ENCODE measurements around the gene ZBTB11.
A peak's percentile ranks its signal among the peaks of the same experiment; 100 is the strongest.
"Not testable (repeated sequence)": the region's sequence is repeated elsewhere in the genome, so short reads cannot be mapped to it uniquely, and the experiment has no call there.

ZBTB11 gene

GRCh38 chr3:101641397-101642115, 35.4 kb downstream of the ZBTB11 start:
- DNase-seq: not testable (repeated sequence)

GRCh38 chr3:101640256-101640655, 36.7 kb downstream of the ZBTB11 start:
- no peak for DNase-seq

GRCh38 chr3:101639280-101639963, 37.5 kb downstream of the ZBTB11 start:
- no peak for DNase-seq

GRCh38 chr3:101638261-101638745, 38.6 kb downstream of the ZBTB11 start:
- no peak for DNase-seq

GRCh38 chr3:101637451-101637850, 39.5 kb downstream of the ZBTB11 start:
- no peak for DNase-seq

GRCh38 chr3:101635954-101636798, 40.8 kb downstream of the ZBTB11 start:
- peak; percentile 13 to 60 for DNase-seq

- no peak for DNase-seq
Measured at GRCh38 chr3:101635345-101635744, 41.6 kb downstream of the ZBTB11 start.

- no peak for DNase-seq
Measured at GRCh38 chr3:101634591-101635196, 42.2 kb downstream of the ZBTB11 start.

- DNase-seq: no peak
Measured at GRCh38 chr3:101633186-101633585, 43.7 kb downstream of the ZBTB11 start.

GRCh38 chr3:101632586-101632985, 44.3 kb downstream of the ZBTB11 start:
- DNase-seq: no peak

- not testable (repeated sequence) for DNase-seq
Measured at GRCh38 chr3:101631959-101632358, 45.0 kb downstream of the ZBTB11 start.

GRCh38 chr3:101631098-101631796, 45.7 kb downstream of the ZBTB11 start:
- no peak for DNase-seq

GRCh38 chr3:101629219-101629618, 47.7 kb downstream of the ZBTB11 start:
- DNase-seq: no peak

GRCh38 chr3:101625879-101626278, 51.1 kb downstream of the ZBTB11 start:
- no peak for DNase-seq

GRCh38 chr3:101624857-101625256, 52.1 kb downstream of the ZBTB11 start:
- no peak for DNase-seq

- DNase-seq: no peak
Measured at GRCh38 chr3:101623656-101624055, 53.3 kb downstream of the ZBTB11 start.

GRCh38 chr3:101619734-101620133, 57.2 kb downstream of the ZBTB11 start:
- no peak for DNase-seq

- DNase-seq: no peak
Measured at GRCh38 chr3:101618726-101619125, 58.2 kb downstream of the ZBTB11 start.

- no peak for DNase-seq
Measured at GRCh38 chr3:101617478-101617877, 59.5 kb downstream of the ZBTB11 start.

GRCh38 chr3:101615525-101615924, 61.4 kb downstream of the ZBTB11 start:
- no peak for DNase-seq

GRCh38 chr3:101613014-101613413, 63.9 kb downstream of the ZBTB11 start:
- not testable (repeated sequence) for DNase-seq

GRCh38 chr3:101611023-101611422, 65.9 kb downstream of the ZBTB11 start:
- no peak for DNase-seq
